Calu3 (cell line): Measurements from ENCODE around the gene TXNIP. TPM values are rescaled to one million over a fixed set of nuclear protein-coding genes. Genes with fewer than 3 reads are reported as not detected.

Experiments used
- BruUV-seq: library from RNA; stranded (reverse); fragments of 400-500 nt; replicated peaks from 2 replicates; lab custom pipeline; 2021; lab: Mats Ljungman, UMichigan
- CTCF ChIA-PET: fragments of 300-600 bp; sonication (Branson Sonifier 250); formaldehyde crosslinking; loops from one replicate; lab custom pipeline; 2022; ENCODE audit warnings: antibody characterized with exemption; lab: Charles Lee
- DNase-seq: peaks from one replicate; pipeline ENCODE4 v3.0.0; 2022
- H3K27ac Mint-ChIP-seq: one replicate; pipeline ENCODE4 v1.8.0; 2022; ENCODE audit warnings: mixed read lengths; ENCODE audit not compliant: unreplicated experiment
- H3K27me3 Mint-ChIP-seq: one replicate; pipeline ENCODE4 v1.8.0; 2022; ENCODE audit warnings: mixed read lengths; ENCODE audit not compliant: unreplicated experiment
- H3K36me3 Mint-ChIP-seq: one replicate; pipeline ENCODE4 v1.8.0; 2022; ENCODE audit warnings: mild to moderate bottlenecking, moderate library complexity, mixed read lengths; ENCODE audit not compliant: insufficient read depth, unreplicated experiment
- H3K4me1 Mint-ChIP-seq: one replicate; pipeline ENCODE4 v1.8.0; 2022; ENCODE audit warnings: mild to moderate bottlenecking, low read depth, mixed read lengths; ENCODE audit not compliant: unreplicated experiment
- H3K4me3 Mint-ChIP-seq: one replicate; pipeline ENCODE4 v1.8.0; 2022; ENCODE audit warnings: mild to moderate bottlenecking, low read depth, moderate library complexity, mixed read lengths; ENCODE audit not compliant: unreplicated experiment
- H3K9me3 Mint-ChIP-seq: one replicate; pipeline ENCODE4 v1.8.0; 2022; ENCODE audit warnings: low read depth, mixed read lengths; ENCODE audit not compliant: unreplicated experiment
- CTCF ChIP-seq: fragments of 200-600 bp; IDR thresholded peaks from one replicate; pipeline ENCODE4 v1.8.0; 2022; ENCODE audit warnings: antibody characterized with exemption; ENCODE audit not compliant: unreplicated experiment
- intact Hi-C: fragments of 100-400 bp; cut with micrococcal nuclease; formaldehyde crosslinking; loops from one replicate; pipeline ENCODE4 v1.10.0; 2022; ENCODE audit not compliant: unreplicated experiment
- total RNA-seq: library from RNA; stranded (reverse); gene quantifications from 2 replicates; pipeline ENCODE4 v1.2.3, GENCODE V29; 2022

The TXNIP gene
- total RNA-seq, 1 experiment from 2014 or later: 18.5 TPM

GRCh38 chr1:145947551-145947950, 48.8 kb downstream of the TXNIP start:
- DNase-seq: no peak
- Mint-ChIP-seq H3K4me1 (no peaks in the 10 kb centered on the region), H3K4me3 (no peak overlapping the region), H3K27me3 (no peaks in the 10 kb centered on the region), H3K9me3 (no peaks in the 10 kb centered on the region), H3K27ac (no peak overlapping the region), H3K36me3 (no peaks in the 10 kb centered on the region)
- no TSS peak for BruUV-seq
- TF ChIP-seq CTCF: no peak
- CTCF ChIA-PET: no interaction called here
- intact Hi-C loops: no loop called here

GRCh38 chr1:145946477-145946986, 49.8 kb downstream of the TXNIP start:
- no peak for TF ChIP-seq CTCF
- Mint-ChIP-seq H3K36me3 (no peaks in the 10 kb centered on the region), H3K27me3 (no peaks in the 10 kb centered on the region), H3K9me3 (no peaks in the 10 kb centered on the region), H3K4me1 (no peaks in the 10 kb centered on the region), H3K4me3 (no peak overlapping the region), H3K27ac (no peak overlapping the region)
- BruUV-seq: no TSS peak
- CTCF ChIA-PET: no interaction called here
- intact Hi-C loops: no loop called here
- DNase-seq: no peak

DNA sequence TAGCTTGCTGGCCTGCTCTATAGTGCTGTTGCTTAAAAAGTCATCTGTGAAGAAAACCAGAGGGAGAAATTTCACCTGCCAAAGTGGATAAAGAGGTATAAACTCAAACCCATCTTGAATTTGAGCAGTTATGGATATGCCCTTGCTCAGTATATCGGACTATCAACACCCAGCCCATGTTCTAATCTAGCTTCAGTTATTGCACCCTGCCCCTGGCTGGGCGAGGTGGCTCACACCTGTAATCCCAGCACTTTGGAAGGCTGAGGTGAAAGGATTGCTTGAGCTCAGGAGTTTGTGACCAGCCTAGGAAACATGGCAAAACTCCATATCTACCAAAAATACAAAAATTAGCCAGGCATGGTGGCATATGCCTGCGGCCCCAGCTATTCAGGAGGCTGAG, 51.8 kb downstream of the TXNIP start:
- TF ChIP-seq CTCF: no peak
- no peaks in the 10 kb centered on the region for H3K27me3 Mint-ChIP-seq
- H3K4me1 Mint-ChIP-seq: no peaks in the 10 kb centered on the region
- BruUV-seq: no TSS peak
- CTCF ChIA-PET: interaction anchor here (0.7 to 1.4 kb wide), 3 partner anchors 14 to 224 kb away, joined by 3 to 4 read pairs (median 4); partner anchors contain the start of gene LIX1L
- H3K9me3 Mint-ChIP-seq: no peaks in the 10 kb centered on the region
- H3K27ac Mint-ChIP-seq: no peak overlapping the region
- DNase-seq: no peak
- no peak overlapping the region for H3K4me3 Mint-ChIP-seq
- intact Hi-C loops: no loop called here
- no peaks in the 10 kb centered on the region for H3K36me3 Mint-ChIP-seq

GRCh38 chr1:145942871-145943270, 53.5 kb downstream of the TXNIP start:
- TF ChIP-seq CTCF: no peak
- CTCF ChIA-PET: interaction anchor here (1.9 kb wide), 1 partner anchor 16 kb away, joined by 6 read pairs; the partner anchor contains the start of gene RBM8A
- H3K27ac Mint-ChIP-seq: no peak overlapping the region
- no peaks in the 10 kb centered on the region for H3K4me1 Mint-ChIP-seq
- no peaks in the 10 kb centered on the region for H3K9me3 Mint-ChIP-seq
- no peak for DNase-seq
- no TSS peak for BruUV-seq
- H3K27me3 Mint-ChIP-seq: no peaks in the 10 kb centered on the region
- intact Hi-C loops: no loop called here
- no peaks in the 10 kb centered on the region for H3K36me3 Mint-ChIP-seq
- H3K4me3 Mint-ChIP-seq: no peak overlapping the region

Other genes with a start within 250 kb of the TXNIP start
- gene RNF115, start 172.5 kb downstream of the TXNIP start, total RNA-seq: 9.5 and 9.9 TPM in 2 replicates
- gene POLR3C, start 172.4 kb downstream of the TXNIP start, total RNA-seq: 29.3 and 33.0 TPM in 2 replicates
- 2.8 and 4.0 TPM in 2 replicates for gene NUDT17, start 150.9 kb downstream of the TXNIP start, total RNA-seq
- 38.3 and 40.1 TPM in 2 replicates for gene PIAS3, start 137.5 kb downstream of the TXNIP start, total RNA-seq
- 0.22 TPM in 1 of 2 replicates, not detected in the other for gene ANKRD35, start 110.7 kb downstream of the TXNIP start, total RNA-seq
- gene ITGA10, start 86.5 kb downstream of the TXNIP start, total RNA-seq: 0.34 and 0.68 TPM in 2 replicates
- 27.1 and 27.3 TPM in 2 replicates for gene PEX11B, start 77.9 kb downstream of the TXNIP start, total RNA-seq
- gene RBM8A, start 69.1 kb downstream of the TXNIP start, total RNA-seq: 167 and 177 TPM in 2 replicates
- 6.3 and 7.2 TPM in 2 replicates for gene LIX1L, start 38.6 kb downstream of the TXNIP start, total RNA-seq
- gene ANKRD34A, start 32.0 kb downstream of the TXNIP start, total RNA-seq: 0.19 and 0.27 TPM in 2 replicates
- 9.9 and 11.5 TPM in 2 replicates for gene POLR3GL, start 31.9 kb downstream of the TXNIP start, total RNA-seq
- not detected in 2 replicates for gene HJV, start 25.2 kb upstream of the TXNIP start, total RNA-seq
- 3.1 and 3.3 TPM in 2 replicates for gene NBPF10, start 148.2 kb upstream of the TXNIP start, total RNA-seq
- gene NOTCH2NLA, start 232.4 kb upstream of the TXNIP start, total RNA-seq: 46.0 and 53.2 TPM in 2 replicates